K562 (cell line): ENCODE measurements around the gene CORT. TPM values are rescaled to one million over a fixed set of nuclear protein-coding genes. Genes with fewer than 3 reads are reported as not detected.

Experiments
- ATAC-seq: fragments of 200-7000 bp; cut with Tn5 transposase; 3 replicates; pipeline ENCODE4 v1.9.1; 2020; ENCODE audit warnings: moderate library complexity
- BruUV-seq: library from RNA; stranded (reverse); fragments of 400-500 nt; replicated peaks from 2 replicates; lab custom pipeline; 2021; lab: Mats Ljungman, UMichigan
- CTCF ChIA-PET: fragments of 300-600 bp; formaldehyde crosslinking; extraction: SDS; loops from one replicate; lab custom pipeline; 2021; ENCODE audit warnings: low intra/inter-chr PET ratio; lab: Yijun Ruan, JAX
- POLR2A ChIA-PET: fragments of 300-600, 350-650 bp; sonication (Branson Sonifier 250); formaldehyde crosslinking; extraction: SDS; loops from one replicate; lab custom pipeline; 2021; ENCODE audit warnings: antibody characterized with exemption, inconsistent platforms; lab: Yijun Ruan, JAX
- DNase-seq, 4 experiments: peaks; one replicate each; pipeline versions ENCODE4 v3.0.0 to v3.0.0-alpha.2; 2011 to 2018; ENCODE audit warnings: low spot score in 3 of 4, mixed read lengths in 3 of 4; ENCODE audit errors: extremely low read depth in 1 of 4
- FAIRE-seq: peaks from 2 replicates; lab custom pipeline; 2011; peaks lifted over from hg19 to GRCh38; lab: Jason Lieb, UNC
- H2AFZ ChIP-seq: 2 replicates; pipeline ENCODE4 v1.6.0; 2011; ENCODE audit warnings: low read depth, low read length, control low read depth, inconsistent platforms
- H3K27ac ChIP-seq: fragments of 200-600 bp; 3 replicates; pipeline ENCODE4 v1.8.0; 2011; ENCODE audit warnings: low read depth, mild to moderate bottlenecking, control low read depth, inconsistent platforms, low read length, moderate library complexity, mixed read lengths; ENCODE audit errors: extremely low read depth
- H3K27me3 ChIP-seq, 2 experiments: fragments of 300-600 bp in 1 of 2; 2 replicates in 1 of 2; 3 replicates in 1 of 2; pipeline versions ENCODE4 v1.6.0 to v1.8.0; 2011; ENCODE audit warnings: inconsistent platforms in 2 of 2, low read length in 2 of 2, mild to moderate bottlenecking in 1 of 2, mixed read lengths in 1 of 2, moderate library complexity in 1 of 2; ENCODE audit not compliant: control insufficient read depth in 2 of 2, insufficient read depth in 2 of 2
- H3K36me3 ChIP-seq: fragments of 300-600 bp; 3 replicates; pipeline ENCODE4 v1.8.0; 2011; ENCODE audit warnings: mild to moderate bottlenecking, low read length, inconsistent platforms; ENCODE audit not compliant: control insufficient read depth, insufficient read depth
- H3K4me1 ChIP-seq, 2 experiments: fragments of 200-600 bp in 1 of 2; replicated peaks in 1 of 2; 2 replicates in 1 of 2; 3 replicates in 1 of 2; pipeline versions ENCODE4 v1.5.1 to v1.8.0; 2011; ENCODE audit warnings: inconsistent platforms in 2 of 2, low read length in 2 of 2, mild to moderate bottlenecking in 1 of 2, mixed read lengths in 1 of 2, moderate library complexity in 1 of 2; ENCODE audit not compliant: control insufficient read depth in 2 of 2, insufficient read depth in 2 of 2
- H3K4me2 ChIP-seq: 2 replicates; pipeline ENCODE4 v1.6.1; 2011; ENCODE audit warnings: low read length, control low read depth, inconsistent platforms, mixed read lengths; ENCODE audit not compliant: insufficient read depth
- H3K4me3 ChIP-seq: fragments of 200-600 bp; sonication (generic), shearing (Covaris generic); 2 replicates; pipeline ENCODE4 v1.5.1; 2016; ENCODE audit warnings: control low read depth, inconsistent platforms
- H3K79me2 ChIP-seq: fragments of 200-600 bp; 3 replicates; pipeline ENCODE4 v1.8.0; 2011; ENCODE audit warnings: low read length, inconsistent platforms; ENCODE audit not compliant: control insufficient read depth, insufficient read depth
- H3K9ac ChIP-seq, 2 experiments: 2 replicates each; pipeline versions ENCODE4 v1.6.0 to v1.6.1; 2011; ENCODE audit warnings: low read depth in 2 of 2, low read length in 2 of 2, control low read depth in 1 of 2, inconsistent platforms in 1 of 2, mild to moderate bottlenecking in 1 of 2, mixed read lengths in 1 of 2; ENCODE audit not compliant: insufficient read depth in 1 of 2
- H3K9me1 ChIP-seq: one replicate; pipeline ENCODE4 v1.6.0; 2011; ENCODE audit warnings: inconsistent platforms, mild to moderate bottlenecking, low read length, moderate library complexity; ENCODE audit not compliant: control insufficient read depth, insufficient read depth
- H3K9me3 ChIP-seq: replicated peaks from 2 replicates; pipeline ENCODE4 v1.5.1; 2011; ENCODE audit warnings: low read depth, low read length, inconsistent platforms; ENCODE audit not compliant: control insufficient read depth, insufficient read depth
- H4K20me1 ChIP-seq: replicated peaks from 2 replicates; pipeline ENCODE4 v1.6.1; 2011; ENCODE audit warnings: low read length, inconsistent platforms, mixed read lengths; ENCODE audit not compliant: control insufficient read depth, insufficient read depth
- BRD4 ChIP-seq: fragments of 200-600 bp; sonication (generic); IDR thresholded peaks from 2 replicates; pipeline ENCODE4 v1.6.1; 2017; ENCODE audit warnings: inconsistent platforms
- FOXP1 ChIP-seq: sonication (generic); formaldehyde crosslinking; IDR thresholded peaks from 2 replicates; pipeline ENCODE4 v1.8.0; 2022; ENCODE audit warnings: mild to moderate bottlenecking, missing genetic modification reagents
- HDAC1 ChIP-seq, 2 experiments: fragments of 450-650 bp; IDR thresholded peaks; 2 replicates each; pipeline ENCODE4 v1.6.1; 2016 to 2017; ENCODE audit warnings: inconsistent platforms in 1 of 2, mild to moderate bottlenecking in 1 of 2, moderate library complexity in 1 of 2
- HDGF ChIP-seq: fragments of 450-650 bp; IDR thresholded peaks from 2 replicates; pipeline ENCODE4 v1.6.1; 2016
- KLF16 ChIP-seq: IDR thresholded peaks from 2 replicates; pipeline ENCODE4 v1.6.1; 2016; ENCODE audit warnings: antibody characterized with exemption
- NUFIP1 ChIP-seq: fragments of 450-650 bp; IDR thresholded peaks from 2 replicates; pipeline ENCODE4 v1.6.1; 2018; ENCODE audit not compliant: partially characterized antibody
- RBM17 ChIP-seq: fragments of 200-400 bp; formaldehyde crosslinking; IDR thresholded peaks from 2 replicates; pipeline ENCODE4 v1.6.1; 2017; ENCODE audit warnings: low read depth, mild to moderate bottlenecking, low read length, borderline replicate concordance
- RUNX1 ChIP-seq: sonication (generic); IDR thresholded peaks from 2 replicates; pipeline ENCODE4 v1.6.1; 2016; ENCODE audit warnings: antibody characterized with exemption, low read depth
- SIN3A ChIP-seq, 2 experiments: fragments of 150-350 bp in 1 of 2; IDR thresholded peaks; 2 replicates each; pipeline ENCODE4 v1.6.1; 2011 to 2016; ENCODE audit warnings: borderline replicate concordance in 2 of 2, low read depth in 2 of 2, low read length in 2 of 2, mild to moderate bottlenecking in 2 of 2, moderate library complexity in 2 of 2; ENCODE audit not compliant: control insufficient read depth in 1 of 2
- SMAD4 ChIP-seq: fragments of 250-450 bp; sonication (Bioruptor Pico); conservative IDR thresholded peaks from 2 replicates; pipeline ENCODE4 v1.8.0; 2021; ENCODE audit warnings: inconsistent platforms, mild to moderate bottlenecking, moderate library complexity
- TARDBP ChIP-seq: fragments of 450-650 bp; IDR thresholded peaks from 2 replicates; pipeline ENCODE4 v1.6.1; 2016
- ZC3H11A ChIP-seq: IDR thresholded peaks from 2 replicates; pipeline ENCODE4 v1.6.1; 2012; ENCODE audit warnings: low read depth, low read length, improper control_type of control experiment
- ZFP36 ChIP-seq: fragments of 150-350 bp; IDR thresholded peaks from 2 replicates; pipeline ENCODE4 v1.6.1; 2018; ENCODE audit warnings: low read length, low read depth; ENCODE audit not compliant: partially characterized antibody
- ZNF12 ChIP-seq: sonication (generic); formaldehyde crosslinking; IDR thresholded peaks from 2 replicates; pipeline ENCODE4 v1.4.0; 2020; ENCODE audit warnings: mild to moderate bottlenecking, missing genetic modification reagents
- ZNF174 ChIP-seq: fragments of 250-450 bp; sonication (Bioruptor Pico); IDR thresholded peaks from 2 replicates; pipeline ENCODE4 v1.4.0; 2020; ENCODE audit warnings: mild to moderate bottlenecking
- ZNF324 ChIP-seq: fragments of 250-450 bp; sonication (Bioruptor Pico); IDR thresholded peaks from 2 replicates; pipeline ENCODE4 v1.4.0; 2020; ENCODE audit warnings: mild to moderate bottlenecking
- ZNF57 ChIP-seq: fragments of 450-650 bp; formaldehyde crosslinking; IDR thresholded peaks from 2 replicates; pipeline ENCODE4 v1.4.0; 2020; ENCODE audit warnings: mild to moderate bottlenecking, moderate library complexity
- WGBS: fragments of 100-300 bp; shearing (Covaris generic); methylation state at CpG from one replicate; pipeline ENCODE4 v1.1.6; 2016; ENCODE audit warnings: low coverage, mixed read lengths; ENCODE audit not compliant: insufficient coverage; ENCODE audit errors: missing lambda C conversion rate; 5-methylcytosine and 5-hydroxymethylcytosine counted together
- in situ Hi-C: fragments of 300-500 bp; cut with MboI; formaldehyde crosslinking; loops from 4 replicates; pipeline ENCODE4 v1.15.0; 2018; ENCODE audit warnings: inconsistent platforms, mixed read lengths
- intact Hi-C: fragments of 100-400 bp; cut with micrococcal nuclease; formaldehyde crosslinking; loops from 2 replicates; pipeline ENCODE4 v1.14.2; 2022
- polyA plus RNA-seq, 8 experiments: library from polyadenylated mRNA; depleted of rRNA in 4 of 8; stranded (reverse) in 5 of 8; unstranded in 3 of 8; fragments of >200 nt; fragmentation: Nextera tagmentation in 2 of 8; fragmentation: Illumina TruSeq in 1 of 8; extraction: Ambion mirVana in 2 of 8; extraction: Trizol in 1 of 8; gene quantifications; 2 replicates each; pipeline versions ENCODE4 v1.2.1 to v1.2.3, GENCODE V29; 2011 to 2014; ENCODE audit warnings: inconsistent platforms in 1 of 8, missing spikeins in 1 of 8
- total RNA-seq, 7 experiments: library from RNA; depleted of rRNA in 6 of 7; stranded (reverse); fragments of >200 nt in 6 of 7; fragmentation: Illumina TruSeq in 2 of 7; extraction: Trizol in 2 of 7; gene quantifications; 2 replicates each; pipeline versions ENCODE4 v1.2.1 to v1.2.3, GENCODE V29; 2011 to 2021; ENCODE audit warnings: low replicate concordance in 1 of 7
- TF ChIP-seq, protein P1 (sequence below), 2 experiments: fragments of 250-450 bp in 1 of 2; fragments of 450-650 bp in 1 of 2; sonication (Bioruptor Pico) in 1 of 2; IDR thresholded peaks; 2 replicates each; pipeline versions ENCODE4 v1.6.1 to v1.8.0; 2016 to 2021; ENCODE audit warnings: mild to moderate bottlenecking in 2 of 2, moderate library complexity in 2 of 2, missing compliant biosample characterization in 1 of 2, missing genetic modification characterization in 1 of 2
- TF ChIP-seq, protein P2 (sequence below): fragments of 450-650 bp; formaldehyde crosslinking; IDR thresholded peaks from 2 replicates; pipeline ENCODE4 v1.4.0; 2020; ENCODE audit warnings: mild to moderate bottlenecking, moderate library complexity
- TF ChIP-seq, protein P3 (sequence below): sonication (generic); formaldehyde crosslinking; IDR thresholded peaks from 2 replicates; pipeline ENCODE4 v1.8.0; 2022; ENCODE audit warnings: missing genetic modification reagents, mild to moderate bottlenecking, moderate library complexity, borderline replicate concordance

CORT gene
- total and polyA plus RNA-seq, 9 of the 15 experiments (the other 6 are each of a cell fraction or from before 2014, with no cell fraction given): 0.08 to 0.54 (median 0.13) TPM; not detected in 5

DNA sequence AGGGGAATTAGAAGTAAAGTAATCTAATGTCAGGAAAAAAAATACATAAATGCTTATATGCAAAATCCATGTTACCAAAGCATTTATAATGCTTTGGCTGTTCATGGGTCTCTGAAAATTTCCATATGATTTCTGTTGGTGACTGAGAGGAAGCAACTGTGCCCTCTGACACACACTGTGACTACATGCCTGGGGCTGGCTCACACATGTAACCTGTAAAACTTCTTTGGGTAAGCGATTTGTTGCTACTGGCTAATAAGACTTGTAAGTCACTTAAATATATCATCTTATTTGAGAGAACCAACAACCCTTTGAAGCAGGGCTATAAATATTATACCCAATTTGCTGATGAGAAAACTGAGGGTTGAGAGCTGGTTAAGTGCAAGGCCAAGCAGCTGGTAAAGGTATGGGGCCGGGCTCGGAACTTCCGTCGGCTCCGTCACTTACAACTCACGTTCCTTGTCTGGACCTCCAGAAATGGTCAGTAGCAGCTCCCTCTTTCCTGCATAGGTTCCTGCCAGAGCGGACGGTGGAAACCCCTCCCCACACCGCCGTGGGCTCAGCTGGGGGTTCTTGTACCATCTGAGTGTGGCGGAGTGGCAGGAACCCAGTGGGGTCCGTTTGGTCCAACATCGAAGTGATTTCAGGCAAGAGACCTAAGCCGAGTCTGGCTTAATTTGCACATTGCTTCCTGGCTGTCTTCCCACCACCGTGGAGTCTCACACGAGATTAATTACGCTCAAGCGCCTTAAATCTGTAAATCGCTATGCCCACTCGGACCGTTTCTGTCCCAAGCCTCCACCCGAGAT is 21.8 kb downstream of the CORT start:
- intact Hi-C loops: loop anchor here (5.0 kb wide), 1 partner anchor 94 kb away; no protein-coding TSS in a partner anchor
- WGBS: under 1% methylated on average over 23 of the region's 23 CpGs
- no peaks in the 10 kb centered on the region for H3K27me3 ChIP-seq
- in situ Hi-C loops: no loop called here
- peak overlapping the region; percentile 82 to 98 for H3K9ac ChIP-seq
- H3K27ac ChIP-seq: peak overlapping the region; percentile 90
- H3K9me3 ChIP-seq: no peaks in the 10 kb centered on the region
- ChIA-PET CTCF (no interaction called here), POLR2A (interaction anchor here (0.7 to 2.1 kb wide), 7 partner anchors 10 to 38 kb away, joined by 3 to 9 read pairs (median 5); no protein-coding TSS in a partner anchor)
- peaks cover 40% of the 10 kb centered on the region for H3K79me2 ChIP-seq
- ATAC-seq (no peak), FAIRE-seq (no peak), DNase-seq (peak in 2 of 4 experiments; percentile 27 to 47)
- H3K4me2 ChIP-seq: peak overlapping the region; percentile 91
- peaks cover 40% of the 10 kb centered on the region for H3K36me3 ChIP-seq
- H3K4me1 ChIP-seq: peaks cover 22 to 26% of the 10 kb centered on the region in 2 experiments; a peak in 4 of 5 replicates
- H3K4me3 ChIP-seq: peak overlapping the region; percentile 59
- peak overlapping the region; percentile 84 for H2AFZ ChIP-seq
- no peaks in the 10 kb centered on the region for H4K20me1 ChIP-seq
- TSS peak; percentile 75 for BruUV-seq
- H3K9me1 ChIP-seq: no peaks in the 10 kb centered on the region
- TF ChIP-seq NUFIP1: peak; percentile 51
- TF ChIP-seq ZFP36: no peak
- peak; percentile 89 for TF ChIP-seq HDGF
- no peak for TF ChIP-seq SMAD4
- TF ChIP-seq, protein P1, sequence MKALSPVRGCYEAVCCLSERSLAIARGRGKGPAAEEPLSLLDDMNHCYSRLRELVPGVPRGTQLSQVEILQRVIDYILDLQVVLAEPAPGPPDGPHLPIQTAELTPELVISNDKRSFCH (CRISPR knock-in tag; IDR thresholded peaks at IDR 0.05): no peak
- TF ChIP-seq, protein P1 (tag; IDR thresholded peaks at IDR 0.05): no peak
- no peak for TF ChIP-seq ZNF174
- no peak for TF ChIP-seq ZNF57
- no peak for TF ChIP-seq RBM17
- TF ChIP-seq ZC3H11A: no peak
- no peak for TF ChIP-seq FOXP1
- TF ChIP-seq ZNF324 (CRISPR knock-in tag): no peak
- no peak for TF ChIP-seq KLF16
- TF ChIP-seq BRD4: peak; percentile 34; the same call in 1 of the 2 replicates
- TF ChIP-seq, protein P2, sequence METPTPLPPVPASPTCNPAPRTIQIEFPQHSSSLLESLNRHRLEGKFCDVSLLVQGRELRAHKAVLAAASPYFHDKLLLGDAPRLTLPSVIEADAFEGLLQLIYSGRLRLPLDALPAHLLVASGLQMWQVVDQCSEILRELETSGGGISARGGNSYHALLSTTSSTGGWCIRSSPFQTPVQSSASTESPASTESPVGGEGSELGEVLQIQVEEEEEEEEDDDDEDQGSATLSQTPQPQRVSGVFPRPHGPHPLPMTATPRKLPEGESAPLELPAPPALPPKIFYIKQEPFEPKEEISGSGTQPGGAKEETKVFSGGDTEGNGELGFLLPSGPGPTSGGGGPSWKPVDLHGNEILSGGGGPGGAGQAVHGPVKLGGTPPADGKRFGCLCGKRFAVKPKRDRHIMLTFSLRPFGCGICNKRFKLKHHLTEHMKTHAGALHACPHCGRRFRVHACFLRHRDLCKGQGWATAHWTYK (CRISPR knock-in tag): no peak
- TF ChIP-seq, protein P3, sequence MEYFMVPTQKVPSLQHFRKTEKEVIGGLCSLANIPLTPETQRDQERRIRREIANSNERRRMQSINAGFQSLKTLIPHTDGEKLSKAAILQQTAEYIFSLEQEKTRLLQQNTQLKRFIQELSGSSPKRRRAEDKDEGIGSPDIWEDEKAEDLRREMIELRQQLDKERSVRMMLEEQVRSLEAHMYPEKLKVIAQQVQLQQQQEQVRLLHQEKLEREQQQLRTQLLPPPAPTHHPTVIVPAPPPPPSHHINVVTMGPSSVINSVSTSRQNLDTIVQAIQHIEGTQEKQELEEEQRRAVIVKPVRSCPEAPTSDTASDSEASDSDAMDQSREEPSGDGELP (CRISPR knock-in tag): no peak
- no peak for TF ChIP-seq ZNF12 (CRISPR knock-in tag)
- peak in 1 of 2 experiments; percentile 56; a peak in 1 of 4 replicates for TF ChIP-seq HDAC1 (IDR thresholded peaks at IDR 0.05)
- TF ChIP-seq SIN3A (IDR thresholded peaks at IDR 0.05; ENCODE audit: borderline replicate concordance in 2 of 2, control insufficient read depth in 1 of 2, low read depth in 2 of 2, low read length in 2 of 2): peak in 1 of 2 experiments; percentile 50; a peak in 1 of 4 replicates
- no peak for TF ChIP-seq TARDBP
- TF ChIP-seq RUNX1: no peak
